ENCODE measurements around the gene MED16. TPM values are rescaled to one million over a fixed set of nuclear protein-coding genes. Genes with fewer than 3 reads are reported as not detected.
A peak's percentile ranks its signal among the peaks of the same experiment; 100 is the strongest.

Gene MED16
- total RNA-seq, 1 experiment from 2014 or later: 83.1 TPM

DNA sequence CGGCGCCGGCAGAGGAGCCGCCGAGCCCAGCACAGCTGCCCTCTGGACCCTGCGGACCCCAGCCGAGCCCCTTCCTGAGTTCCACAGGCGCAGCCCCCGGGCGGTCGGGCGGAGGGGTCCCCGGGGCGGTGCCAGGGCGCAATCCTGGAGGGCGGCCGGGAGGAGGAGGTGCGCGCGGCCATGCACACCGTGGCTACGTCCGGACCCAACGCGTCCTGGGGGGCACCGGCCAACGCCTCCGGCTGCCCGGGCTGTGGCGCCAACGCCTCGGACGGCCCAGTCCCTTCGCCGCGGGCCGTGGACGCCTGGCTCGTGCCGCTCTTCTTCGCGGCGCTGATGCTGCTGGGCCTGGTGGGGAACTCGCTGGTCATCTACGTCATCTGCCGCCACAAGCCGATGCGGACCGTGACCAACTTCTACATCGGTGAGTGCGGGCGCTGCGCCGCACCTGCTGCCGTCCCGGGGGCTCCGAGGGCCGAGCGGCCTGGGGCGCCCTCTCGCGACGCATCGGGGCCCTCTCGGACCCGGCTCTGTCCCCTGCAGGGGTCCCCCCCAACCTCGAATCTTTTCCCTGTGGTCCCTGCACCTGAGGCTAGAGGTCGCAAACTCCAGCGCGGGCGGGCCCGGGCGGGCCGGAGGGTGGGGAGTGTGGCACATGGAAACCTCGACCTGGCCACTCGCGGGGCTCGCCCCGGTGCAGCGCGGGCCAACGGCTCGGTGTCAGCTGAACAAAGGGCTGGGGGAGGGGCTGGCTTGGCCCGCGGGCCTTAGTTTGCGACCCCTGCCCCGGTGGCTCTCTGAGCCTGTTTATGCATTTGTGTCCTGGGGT lies 24.6 kb upstream of the MED16 start, which contains the start of gene KISS1R:
TSS of gene KISS1R (plus strand) at position 11 of the 829 bp plus-strand sequence. CDS start at position 181, 170 bp downstream.
- Histone ChIP-seq H2BK15ac (ENCODE audit: low read depth, low read length) (no peak within 1 kb of the TSS), H3K9ac (ENCODE audit: extremely low read depth, insufficient read length, low read length) (no peak within 1 kb of the TSS), H2AFZ (ENCODE audit: low read length) (no peak within 1 kb of the TSS), H3K23ac (ENCODE audit: insufficient read length, low read depth, low read length) (no peak within 1 kb of the TSS), H3K4me2 (ENCODE audit: insufficient read depth, insufficient read length, low read length) (peak within 1 kb of the TSS; percentile 51), H4K20me1 (ENCODE audit: control insufficient read depth, insufficient read depth, insufficient read length) (no peaks in the 10 kb centered on the region), H3K56ac (ENCODE audit: insufficient read length, low read depth, low read length) (no peak within 1 kb of the TSS), H3K27ac (ENCODE audit: insufficient read length, low read depth, low read length) (no peak within 1 kb of the TSS), H2BK12ac (ENCODE audit: insufficient read length, low read depth, low read length) (no peak within 1 kb of the TSS), H3K4me1 (ENCODE audit: insufficient read depth, low read length) (no peaks in the 10 kb centered on the region), H3T11ph (ENCODE audit: low read length) (no peak within 1 kb of the TSS), H3K4ac (ENCODE audit: low read depth, low read length) (no peak within 1 kb of the TSS), H3K79me1 (ENCODE audit: insufficient read depth, low read depth, low read length, poor library complexity, severe bottlenecking) (no peaks in the 10 kb centered on the region), H4K91ac (ENCODE audit: insufficient read length, low read depth, low read length) (no peak within 1 kb of the TSS), H4K5ac (ENCODE audit: insufficient read length, low read depth, low read length) (no peak within 1 kb of the TSS), H3K14ac (ENCODE audit: insufficient read depth, low read length) (0 out of 2 replicates have a peak within 1 kb of the TSS, but pooled peaks have one; percentile 11), H2AK5ac (ENCODE audit: insufficient read length, low read length) (no peak within 1 kb of the TSS), H2BK20ac (ENCODE audit: low read depth, low read length, poor library complexity, severe bottlenecking) (no peak within 1 kb of the TSS), H3K27me3 (ENCODE audit: insufficient read depth, low read length) (peaks cover 19% of the 10 kb centered on the region; the same call in 1 of the 2 replicates), H2BK120ac (ENCODE audit: low read depth, low read length, poor library complexity, severe bottlenecking) (no peak within 1 kb of the TSS), H2BK5ac (ENCODE audit: insufficient read length, low read length) (no peak within 1 kb of the TSS), H3K18ac (ENCODE audit: insufficient read length, low read depth, low read length) (no peak within 1 kb of the TSS), H3K79me2 (ENCODE audit: insufficient read depth, low read length) (no peaks in the 10 kb centered on the region), H4K8ac (replicated peaks; ENCODE audit: insufficient read length, low read depth, low read length) (no peak within 1 kb of the TSS), H3K23me2 (ENCODE audit: insufficient read length, low read depth, low read length, poor library complexity, severe bottlenecking) (peaks cover 22% of the 10 kb centered on the region), H3K9me3 (ENCODE audit: control insufficient read depth, low read depth, low read length) (no peaks in the 10 kb centered on the region)
- H3K4me3 Mint-ChIP-seq: peak within 1 kb of the TSS; percentile 58 to 82
- H3K27me3 Mint-ChIP-seq (ENCODE audit: low read depth): peaks cover 74% of the 10 kb centered on the region
- H3K9me3 Mint-ChIP-seq: peaks cover 0 to 3% of the 10 kb centered on the region in 2 experiments; a peak in 2 of 5 replicates
- TF ChIP-seq, protein P1, sequence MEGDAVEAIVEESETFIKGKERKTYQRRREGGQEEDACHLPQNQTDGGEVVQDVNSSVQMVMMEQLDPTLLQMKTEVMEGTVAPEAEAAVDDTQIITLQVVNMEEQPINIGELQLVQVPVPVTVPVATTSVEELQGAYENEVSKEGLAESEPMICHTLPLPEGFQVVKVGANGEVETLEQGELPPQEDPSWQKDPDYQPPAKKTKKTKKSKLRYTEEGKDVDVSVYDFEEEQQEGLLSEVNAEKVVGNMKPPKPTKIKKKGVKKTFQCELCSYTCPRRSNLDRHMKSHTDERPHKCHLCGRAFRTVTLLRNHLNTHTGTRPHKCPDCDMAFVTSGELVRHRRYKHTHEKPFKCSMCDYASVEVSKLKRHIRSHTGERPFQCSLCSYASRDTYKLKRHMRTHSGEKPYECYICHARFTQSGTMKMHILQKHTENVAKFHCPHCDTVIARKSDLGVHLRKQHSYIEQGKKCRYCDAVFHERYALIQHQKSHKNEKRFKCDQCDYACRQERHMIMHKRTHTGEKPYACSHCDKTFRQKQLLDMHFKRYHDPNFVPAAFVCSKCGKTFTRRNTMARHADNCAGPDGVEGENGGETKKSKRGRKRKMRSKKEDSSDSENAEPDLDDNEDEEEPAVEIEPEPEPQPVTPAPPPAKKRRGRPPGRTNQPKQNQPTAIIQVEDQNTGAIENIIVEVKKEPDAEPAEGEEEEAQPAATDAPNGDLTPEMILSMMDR (conservative IDR thresholded peaks at IDR 0.05): peak; percentile 85
- peaks cover 0 to 2% (median 0%) of the 10 kb centered on the region in 3 experiments; a peak in 1 of 7 replicates for H3K36me3 Mint-ChIP-seq (ENCODE audit: insufficient read depth in 1 of 3, low read depth in 3 of 3)
- WGBS (ENCODE audit: extremely low coverage, insufficient read length, low lambda C conversion rate): no CpG with 5 or more reads among the region's 87 CpGs
- no peak within 1 kb of the TSS for H3K27ac Mint-ChIP-seq
- peak; percentile 89 for DNase-seq
- H3K4me1 Mint-ChIP-seq: peaks cover 3 to 5% of the 10 kb centered on the region in 2 experiments; a peak in 2 of 4 replicates

All from H9 (cell line).